ENCODE measurements around the gene PRSS21.

Gene PRSS21

GRCh38 chr16:2852731-2853507, 35.9 kb downstream of the PRSS21 start:
- no peak for TF ChIP-seq CTCF (conservative IDR thresholded peaks at IDR 0.05)

GRCh38 chr16:2853531-2854073, 36.6 kb downstream of the PRSS21 start:
- no peak overlapping the region for H3K27ac ChIP-seq
- no peak for TF ChIP-seq ZFX (IDR thresholded peaks at IDR 0.05)
- TF ChIP-seq CTCF (conservative IDR thresholded peaks at IDR 0.05), result no peak

More at GRCh38 chr16:2852731-2853507, 35.9 kb downstream of the PRSS21 start:
- H3K27ac ChIP-seq, result no peak overlapping the region

GRCh38 chr16:2854700-2855309, 37.8 kb downstream of the PRSS21 start:
- peak; percentile 78 for TF ChIP-seq CTCF (conservative IDR thresholded peaks at IDR 0.05)
- no peak for TF ChIP-seq ZFX (IDR thresholded peaks at IDR 0.05)
- H3K27ac ChIP-seq, result no peak overlapping the region

GRCh38 chr16:2855536-2855935, 38.5 kb downstream of the PRSS21 start:
- H3K27ac ChIP-seq, result no peak overlapping the region
- TF ChIP-seq ZFX (IDR thresholded peaks at IDR 0.05) (no peak), CTCF (conservative IDR thresholded peaks at IDR 0.05) (no peak)

GRCh38 chr16:2856061-2856670, 39.1 kb downstream of the PRSS21 start:
- H3K27ac ChIP-seq, result no peak overlapping the region

GRCh38 chr16:2856686-2857450, 39.8 kb downstream of the PRSS21 start:
- H3K27ac ChIP-seq, result peak overlapping the region; percentile 63
- TF ChIP-seq ZFX (IDR thresholded peaks at IDR 0.05) (no peak), CTCF (conservative IDR thresholded peaks at IDR 0.05) (no peak)

More at GRCh38 chr16:2856061-2856670, 39.1 kb downstream of the PRSS21 start:
- TF ChIP-seq ZFX (IDR thresholded peaks at IDR 0.05) (no peak), CTCF (conservative IDR thresholded peaks at IDR 0.05) (no peak)
